WTC11 (cell line): ENCODE data around the gene SUSD1. TPM values are rescaled to one million over a fixed set of nuclear protein-coding genes. Genes with fewer than 3 reads are reported as not detected.

Experiments used
- ATAC-seq: fragments of 200-7000 bp; cut with Tn5 transposase; 2 replicates; pipeline ENCODE4 v1.10.0; 2021; ENCODE audit warnings: mild to moderate bottlenecking, moderate library complexity
- CTCF ChIA-PET: fragments of 300-600 bp; sonication (Branson Sonifier 250); formaldehyde crosslinking; loops from one replicate; lab custom pipeline; 2021; ENCODE audit warnings: antibody characterized with exemption; lab: Charles Lee
- POLR2A ChIA-PET: fragments of 350-600 bp; sonication (Branson Sonifier 250); formaldehyde crosslinking; loops from one replicate; lab custom pipeline; 2021; ENCODE audit warnings: antibody characterized with exemption; lab: Charles Lee
- DNase-seq: peaks from one replicate; pipeline ENCODE4 v3.0.0; 2021; ENCODE audit warnings: low spot score
- H3K27ac Mint-ChIP-seq: 2 replicates; pipeline ENCODE4 v1.8.0; 2021; ENCODE audit warnings: mixed read lengths
- H3K27me3 Mint-ChIP-seq: 2 replicates; pipeline ENCODE4 v1.8.0; 2021; ENCODE audit warnings: low read depth, mild to moderate bottlenecking, moderate library complexity, mixed read lengths
- H3K36me3 Mint-ChIP-seq: 2 replicates; pipeline ENCODE4 v1.8.0; 2021; ENCODE audit warnings: mixed read lengths
- H3K4me1 Mint-ChIP-seq: 2 replicates; pipeline ENCODE4 v1.8.0; 2022; ENCODE audit warnings: mixed read lengths
- H3K4me3 Mint-ChIP-seq: 2 replicates; pipeline ENCODE4 v1.8.0; 2021; ENCODE audit warnings: mild to moderate bottlenecking, moderate library complexity, mixed read lengths
- H3K9me3 Mint-ChIP-seq: 2 replicates; pipeline ENCODE4 v1.8.0; 2021; ENCODE audit warnings: mixed read lengths
- ATF1 ChIP-seq: sonication (generic); formaldehyde crosslinking; IDR thresholded peaks from 2 replicates; pipeline ENCODE4 v1.8.1; 2023; ENCODE audit warnings: mild to moderate bottlenecking, moderate library complexity, missing genetic modification reagents
- ATF2 ChIP-seq: sonication (generic); formaldehyde crosslinking; IDR thresholded peaks from 2 replicates; pipeline ENCODE4 v1.8.1; 2022; ENCODE audit warnings: low read depth, missing genetic modification reagents, borderline replicate concordance
- GABPB1 ChIP-seq: sonication (generic); formaldehyde crosslinking; IDR thresholded peaks from 2 replicates; pipeline ENCODE4 v1.8.1; 2023; ENCODE audit warnings: mild to moderate bottlenecking, missing genetic modification reagents
- GTF2I ChIP-seq: fragments of 250-450 bp; sonication (Bioruptor Pico); conservative IDR thresholded peaks from 2 replicates; pipeline ENCODE4 v1.4.0; 2021; ENCODE audit warnings: mild to moderate bottlenecking
- HMGA2 ChIP-seq: fragments of 250-450 bp; sonication (Bioruptor Pico); IDR thresholded peaks from 2 replicates; pipeline ENCODE4 v1.4.0; 2021; ENCODE audit warnings: mild to moderate bottlenecking, moderate library complexity
- NFE2L1 ChIP-seq: sonication (generic); formaldehyde crosslinking; IDR thresholded peaks from 2 replicates; pipeline ENCODE4 v1.8.1; 2023; ENCODE audit warnings: missing genetic modification reagents
- PRDM15 ChIP-seq: sonication (generic); formaldehyde crosslinking; IDR thresholded peaks from 2 replicates; pipeline ENCODE4 v1.8.0; 2022; ENCODE audit warnings: missing genetic modification reagents
- SP1 ChIP-seq: sonication (generic); formaldehyde crosslinking; conservative IDR thresholded peaks from 2 replicates; pipeline ENCODE4 v1.8.1; 2022; ENCODE audit warnings: missing genetic modification reagents
- STAT6 ChIP-seq: sonication (generic); formaldehyde crosslinking; conservative IDR thresholded peaks from 2 replicates; pipeline ENCODE4 v1.8.1; 2023; ENCODE audit warnings: mild to moderate bottlenecking, low read depth, missing genetic modification reagents, moderate library complexity
- TCF7 ChIP-seq: sonication (generic); formaldehyde crosslinking; IDR thresholded peaks from 2 replicates; pipeline ENCODE4 v1.8.0; 2022; ENCODE audit warnings: mild to moderate bottlenecking, low read depth, missing genetic modification reagents, moderate library complexity
- TEAD1 ChIP-seq: sonication (generic); formaldehyde crosslinking; IDR thresholded peaks from 2 replicates; pipeline ENCODE4 v1.8.0; 2022; ENCODE audit warnings: mild to moderate bottlenecking, missing genetic modification reagents
- ZNF232 ChIP-seq: sonication (generic); formaldehyde crosslinking; IDR thresholded peaks from 2 replicates; pipeline ENCODE4 v1.8.0; 2022; ENCODE audit warnings: mild to moderate bottlenecking, missing genetic modification reagents
- ZNF263 ChIP-seq: sonication (generic); formaldehyde crosslinking; IDR thresholded peaks from 2 replicates; pipeline ENCODE4 v1.8.1; 2022; ENCODE audit warnings: low read depth, mild to moderate bottlenecking, moderate library complexity, missing genetic modification reagents
- ZNF425 ChIP-seq: fragments of 250-450 bp; sonication (Bioruptor Pico); conservative IDR thresholded peaks from 2 replicates; pipeline ENCODE4 v1.9.0; 2021; ENCODE audit warnings: mild to moderate bottlenecking
- total RNA-seq: library from RNA; stranded (reverse); gene quantifications from 3 replicates; pipeline ENCODE4 v1.2.3, GENCODE V29; 2021
- TF ChIP-seq, protein P1 (sequence below): fragments of 250-450 bp; sonication (Bioruptor Pico); IDR thresholded peaks from 2 replicates; pipeline ENCODE4 v1.9.0; 2021; ENCODE audit warnings: mild to moderate bottlenecking, borderline replicate concordance
- TF ChIP-seq, protein P2 (sequence below): sonication (generic); formaldehyde crosslinking; conservative IDR thresholded peaks from 2 replicates; pipeline ENCODE4 v1.8.1; 2022; ENCODE audit warnings: mild to moderate bottlenecking, missing genetic modification reagents

The SUSD1 gene
- total RNA-seq, 1 experiment from 2014 or later = 5.1 TPM

- TF ChIP-seq ATF2 (CRISPR knock-in tag) = no peak
- no peak for TF ChIP-seq ZNF232 (CRISPR knock-in tag)
- TF ChIP-seq STAT6 (CRISPR knock-in tag) = no peak
- TF ChIP-seq GTF2I (CRISPR knock-in tag) = no peak
- no peak for TF ChIP-seq PRDM15 (CRISPR knock-in tag)
- no peak for TF ChIP-seq SP1 (CRISPR knock-in tag)
- TF ChIP-seq, protein P1, sequence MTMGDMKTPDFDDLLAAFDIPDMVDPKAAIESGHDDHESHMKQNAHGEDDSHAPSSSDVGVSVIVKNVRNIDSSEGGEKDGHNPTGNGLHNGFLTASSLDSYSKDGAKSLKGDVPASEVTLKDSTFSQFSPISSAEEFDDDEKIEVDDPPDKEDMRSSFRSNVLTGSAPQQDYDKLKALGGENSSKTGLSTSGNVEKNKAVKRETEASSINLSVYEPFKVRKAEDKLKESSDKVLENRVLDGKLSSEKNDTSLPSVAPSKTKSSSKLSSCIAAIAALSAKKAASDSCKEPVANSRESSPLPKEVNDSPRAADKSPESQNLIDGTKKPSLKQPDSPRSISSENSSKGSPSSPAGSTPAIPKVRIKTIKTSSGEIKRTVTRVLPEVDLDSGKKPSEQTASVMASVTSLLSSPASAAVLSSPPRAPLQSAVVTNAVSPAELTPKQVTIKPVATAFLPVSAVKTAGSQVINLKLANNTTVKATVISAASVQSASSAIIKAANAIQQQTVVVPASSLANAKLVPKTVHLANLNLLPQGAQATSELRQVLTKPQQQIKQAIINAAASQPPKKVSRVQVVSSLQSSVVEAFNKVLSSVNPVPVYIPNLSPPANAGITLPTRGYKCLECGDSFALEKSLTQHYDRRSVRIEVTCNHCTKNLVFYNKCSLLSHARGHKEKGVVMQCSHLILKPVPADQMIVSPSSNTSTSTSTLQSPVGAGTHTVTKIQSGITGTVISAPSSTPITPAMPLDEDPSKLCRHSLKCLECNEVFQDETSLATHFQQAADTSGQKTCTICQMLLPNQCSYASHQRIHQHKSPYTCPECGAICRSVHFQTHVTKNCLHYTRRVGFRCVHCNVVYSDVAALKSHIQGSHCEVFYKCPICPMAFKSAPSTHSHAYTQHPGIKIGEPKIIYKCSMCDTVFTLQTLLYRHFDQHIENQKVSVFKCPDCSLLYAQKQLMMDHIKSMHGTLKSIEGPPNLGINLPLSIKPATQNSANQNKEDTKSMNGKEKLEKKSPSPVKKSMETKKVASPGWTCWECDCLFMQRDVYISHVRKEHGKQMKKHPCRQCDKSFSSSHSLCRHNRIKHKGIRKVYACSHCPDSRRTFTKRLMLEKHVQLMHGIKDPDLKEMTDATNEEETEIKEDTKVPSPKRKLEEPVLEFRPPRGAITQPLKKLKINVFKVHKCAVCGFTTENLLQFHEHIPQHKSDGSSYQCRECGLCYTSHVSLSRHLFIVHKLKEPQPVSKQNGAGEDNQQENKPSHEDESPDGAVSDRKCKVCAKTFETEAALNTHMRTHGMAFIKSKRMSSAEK (CRISPR knock-in tag) = no peak
- no peak for TF ChIP-seq ZNF263 (CRISPR knock-in tag)
- TF ChIP-seq, all 79 proteins: peak for 0
Observed at GRCh38 chr9:112011051-112011620, 164.0 kb downstream of the SUSD1 start (continued).

GRCh38 chr9:112010537-112010936 is 164.6 kb downstream of the SUSD1 start:
- Mint-ChIP-seq H3K4me3 (no peak overlapping the region), H3K4me1 (peaks cover 4% of the 10 kb centered on the region), H3K27ac (no peak overlapping the region), H3K27me3 (no peaks in the 10 kb centered on the region), H3K9me3 (no peaks in the 10 kb centered on the region), H3K36me3 (no peaks in the 10 kb centered on the region)
- POLR2A ChIA-PET = no interaction called here
- CTCF ChIA-PET = no interaction called here
- DNase-seq = no peak
- no peak for ATAC-seq
- TF ChIP-seq ZNF263 (CRISPR knock-in tag) = no peak
- no peak for TF ChIP-seq NFE2L1 (CRISPR knock-in tag)
- no peak for TF ChIP-seq TEAD1 (CRISPR knock-in tag)

GRCh38 chr9:112009656-112010055 is 165.4 kb downstream of the SUSD1 start:
- Mint-ChIP-seq H3K4me1 (peaks cover 4% of the 10 kb centered on the region), H3K27me3 (no peaks in the 10 kb centered on the region), H3K9me3 (no peaks in the 10 kb centered on the region), H3K36me3 (no peaks in the 10 kb centered on the region), H3K4me3 (no peak overlapping the region), H3K27ac (no peak overlapping the region)
- DNase-seq = no peak
- ChIA-PET POLR2A (no interaction called here), CTCF (no interaction called here)
- no peak for ATAC-seq
- TF ChIP-seq NFE2L1 (CRISPR knock-in tag) = no peak
- no peak for TF ChIP-seq ZNF425
- no peak for TF ChIP-seq TCF7
- TF ChIP-seq GABPB1 (CRISPR knock-in tag) = no peak
- TF ChIP-seq, protein P2, sequence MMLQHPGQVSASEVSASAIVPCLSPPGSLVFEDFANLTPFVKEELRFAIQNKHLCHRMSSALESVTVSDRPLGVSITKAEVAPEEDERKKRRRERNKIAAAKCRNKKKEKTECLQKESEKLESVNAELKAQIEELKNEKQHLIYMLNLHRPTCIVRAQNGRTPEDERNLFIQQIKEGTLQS = no peak
- TF ChIP-seq HMGA2 = no peak
- no peak for TF ChIP-seq ATF1
